Activated CD4-positive, alpha-beta T cell treated with anti-CD3 and anti-CD28 coated beads for 1 hour (primary cell): ENCODE results near the gene ZCCHC2.

Experiments used
- DNase-seq: peaks from one replicate; pipeline ENCODE4 v3.0.0-alpha.2; 2020

Gene ZCCHC2

DNA sequence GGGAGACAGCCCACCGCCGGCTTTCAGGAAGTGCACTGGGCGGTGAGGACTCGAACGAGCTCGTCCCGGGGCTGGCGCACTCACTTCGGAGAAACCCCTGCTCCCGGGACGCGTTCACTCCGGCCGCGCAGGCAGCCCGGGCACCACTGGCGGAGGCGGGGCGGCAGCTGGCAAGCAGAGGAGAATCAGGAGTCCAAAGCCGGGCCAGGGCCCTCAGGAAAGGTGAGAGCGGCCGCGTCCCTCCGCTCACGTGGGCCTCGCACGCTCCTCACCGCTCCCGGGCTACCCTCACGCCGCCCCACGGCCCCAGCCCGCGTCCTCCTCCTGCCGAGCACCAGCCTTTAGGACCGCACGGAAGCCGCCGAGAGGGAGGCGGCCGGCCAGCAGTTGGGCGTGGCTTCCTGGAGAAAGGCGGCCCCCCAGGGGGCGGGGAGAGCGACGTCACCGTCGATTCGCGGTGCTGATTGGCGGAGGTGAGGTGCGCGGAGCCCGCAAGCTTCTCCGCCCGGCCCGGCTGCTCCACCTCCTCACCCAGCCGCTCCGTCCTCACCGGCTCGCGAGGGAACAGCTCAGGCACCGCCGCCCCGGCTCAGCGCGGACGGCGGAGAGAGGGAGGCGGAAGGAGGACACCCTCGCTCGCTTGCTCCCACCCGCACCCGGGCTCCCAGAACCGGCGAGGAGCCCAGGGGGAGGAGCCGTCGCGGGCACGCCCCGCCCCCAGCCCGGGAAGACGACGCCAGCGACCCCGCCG, at the start of gene ZCCHC2:
Gene ZCCHC2 (plus strand): TSS at position 522 of the 751 bp plus-strand sequence. CDS start 400 bp downstream, outside the sequence.
- DNase-seq: peak; percentile 99

DNA sequence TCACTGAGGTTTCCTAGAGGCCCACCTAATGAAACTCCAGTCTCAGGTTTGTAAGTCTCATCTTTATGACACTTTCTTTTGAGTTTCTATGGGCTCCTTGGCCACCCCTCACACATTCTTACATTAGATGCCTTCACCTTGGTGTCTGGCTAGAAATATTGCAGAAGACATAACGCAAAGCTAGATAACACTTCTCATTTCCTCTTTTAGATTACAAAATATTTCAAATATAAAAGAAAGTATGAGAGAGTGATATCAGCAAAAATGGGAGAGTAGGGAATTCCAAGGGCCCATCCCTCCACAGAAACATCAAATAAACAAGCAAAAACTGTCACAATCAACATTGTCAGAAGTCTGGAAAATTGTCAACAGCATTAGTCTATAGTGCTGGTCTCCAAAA, 43.3 kb upstream of the ZCCHC2 start:
- DNase-seq: no peak

DNA sequence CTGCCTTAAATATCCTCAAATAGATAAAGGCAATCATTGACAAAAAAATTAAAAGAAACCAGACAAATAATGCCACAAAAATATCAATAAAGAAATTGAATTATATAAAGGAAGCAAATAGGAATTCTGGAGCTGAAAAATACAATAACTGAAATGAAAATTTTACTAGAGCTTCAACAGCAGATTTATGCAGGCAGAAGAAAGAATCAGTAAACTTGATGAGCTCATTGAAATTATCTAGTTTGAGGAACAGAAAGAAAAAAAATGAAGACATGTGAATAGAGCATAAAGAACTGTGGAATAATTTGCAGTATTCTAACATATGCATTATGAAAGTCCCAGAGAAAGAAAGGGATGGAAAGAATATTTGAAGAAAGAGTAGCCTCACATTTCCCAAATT, 41.9 kb upstream of the ZCCHC2 start:
- no peak for DNase-seq

DNA sequence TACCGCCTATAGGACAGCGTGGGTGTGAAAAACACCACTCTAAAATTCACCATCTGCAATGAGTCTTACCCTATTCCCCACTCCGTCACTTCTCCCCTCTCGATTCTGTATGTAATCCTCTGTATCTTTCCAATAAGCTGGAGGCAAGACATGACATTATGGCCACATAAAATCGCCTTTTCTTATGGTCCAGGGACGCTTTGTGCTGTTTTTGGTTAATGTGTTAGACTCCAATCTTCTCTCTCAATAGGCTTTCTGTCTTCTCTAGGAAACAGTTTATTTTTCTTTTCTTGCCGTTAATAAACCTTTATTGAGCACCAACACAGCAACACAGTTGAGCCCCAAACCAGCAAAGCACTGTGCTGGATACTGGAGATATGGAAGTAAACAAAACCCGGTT, 37.9 kb upstream of the ZCCHC2 start:
- no peak for DNase-seq

DNA sequence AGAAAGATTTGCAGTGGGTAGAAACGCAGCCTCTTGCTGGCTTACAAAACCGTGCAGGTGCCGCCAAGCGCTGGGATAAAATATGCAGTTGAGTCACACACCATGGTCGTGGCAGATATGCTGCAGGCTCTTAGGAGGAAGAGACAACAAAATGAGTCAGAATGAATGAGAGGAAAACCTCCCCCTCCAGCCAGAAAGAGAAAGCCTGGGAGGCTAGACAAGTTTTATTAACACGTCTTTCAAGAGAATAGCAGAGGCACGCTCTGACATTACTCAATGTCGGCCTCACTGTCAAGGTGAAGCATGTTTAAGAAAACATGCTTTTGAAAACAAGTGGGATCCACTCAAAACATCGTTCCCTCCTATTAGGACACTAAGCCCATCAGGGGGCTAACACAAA, 37.1 kb upstream of the ZCCHC2 start:
- no peak for DNase-seq

DNA sequence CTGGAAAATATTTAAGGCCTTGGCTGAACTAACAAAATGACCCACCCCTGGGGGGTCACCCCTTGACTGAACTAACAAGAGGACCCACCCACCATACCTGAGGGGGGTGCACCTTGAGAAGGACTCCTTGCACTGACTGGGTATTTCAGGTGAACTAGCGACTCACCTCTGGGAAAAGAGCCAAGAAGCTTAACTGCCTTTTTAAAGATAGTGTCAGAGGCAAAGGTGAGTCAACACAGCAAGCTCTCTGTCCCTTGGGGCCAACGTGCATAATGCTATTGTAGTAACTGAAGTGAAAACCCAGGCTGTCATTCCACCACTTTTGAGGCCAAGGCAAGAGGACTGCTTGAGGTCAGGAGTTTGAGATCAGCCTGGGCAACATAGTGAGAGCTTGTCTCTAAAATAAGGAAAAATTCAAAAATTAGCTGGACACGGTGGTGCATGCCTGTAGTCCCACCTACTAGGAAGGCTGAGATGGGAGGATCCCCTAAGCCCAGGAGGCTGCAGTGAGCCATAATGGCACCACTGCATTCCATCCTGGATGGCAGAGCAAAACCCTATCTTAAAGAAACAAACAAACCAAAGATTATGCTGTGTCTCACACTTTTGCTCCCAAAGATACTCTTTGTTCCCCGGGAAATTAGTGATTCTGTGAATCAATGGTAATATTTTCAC, 36.4 kb upstream of the ZCCHC2 start:
- no peak for DNase-seq

DNA sequence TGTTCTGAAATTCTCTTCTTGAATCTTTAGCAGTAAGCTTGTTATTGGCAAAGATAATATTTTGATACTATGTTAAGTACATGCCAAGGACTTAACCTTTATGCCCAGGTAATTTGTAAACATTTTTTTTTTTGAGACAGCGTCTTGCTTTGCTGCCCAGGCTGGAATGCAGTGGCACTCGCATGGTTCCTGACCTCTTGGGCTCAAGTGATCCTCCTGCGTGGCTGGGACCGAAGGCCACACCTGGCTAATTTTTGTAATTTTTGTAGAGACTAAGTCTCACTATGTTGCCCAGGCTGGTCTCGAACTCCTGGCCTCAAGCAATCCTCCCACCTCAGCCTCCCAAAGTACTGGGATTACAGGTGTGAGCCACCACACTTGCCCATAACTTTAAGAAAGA, 35.7 kb upstream of the ZCCHC2 start:
- DNase-seq: no peak

DNA sequence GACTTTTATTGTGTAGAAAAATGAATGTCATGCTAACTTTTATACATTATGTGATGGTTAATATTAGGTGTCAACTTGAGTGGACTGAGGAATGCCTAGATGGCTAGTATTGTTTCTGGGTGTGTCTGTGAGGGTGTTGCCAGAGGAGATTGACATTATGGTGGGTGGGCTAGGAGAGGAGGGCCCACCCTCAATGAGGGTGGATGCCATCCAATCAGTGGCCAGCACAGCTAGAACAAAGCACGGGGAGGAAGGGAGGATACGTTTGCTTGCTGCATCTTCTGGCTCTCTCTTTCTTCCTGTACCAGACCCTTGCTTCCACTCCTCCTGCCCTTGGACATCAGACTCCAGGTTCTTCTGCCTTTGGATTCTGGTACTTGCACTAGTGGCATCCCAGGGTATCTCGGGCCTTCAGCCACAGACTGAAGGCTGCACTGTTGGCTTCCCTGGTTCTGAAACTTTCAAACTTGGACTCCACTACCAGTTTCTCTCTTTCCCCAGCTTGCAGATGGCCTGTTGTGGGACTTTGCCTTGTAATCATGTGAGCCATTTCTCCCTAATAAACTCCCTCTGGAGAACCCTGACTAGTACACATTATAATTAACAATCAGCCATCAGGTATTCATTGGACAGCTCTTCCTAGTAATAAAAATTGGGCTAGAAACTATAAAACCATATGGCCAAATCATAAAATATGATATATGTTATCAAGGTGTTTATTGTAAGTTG, 31.7 kb upstream of the ZCCHC2 start:
- DNase-seq: no peak

DNA sequence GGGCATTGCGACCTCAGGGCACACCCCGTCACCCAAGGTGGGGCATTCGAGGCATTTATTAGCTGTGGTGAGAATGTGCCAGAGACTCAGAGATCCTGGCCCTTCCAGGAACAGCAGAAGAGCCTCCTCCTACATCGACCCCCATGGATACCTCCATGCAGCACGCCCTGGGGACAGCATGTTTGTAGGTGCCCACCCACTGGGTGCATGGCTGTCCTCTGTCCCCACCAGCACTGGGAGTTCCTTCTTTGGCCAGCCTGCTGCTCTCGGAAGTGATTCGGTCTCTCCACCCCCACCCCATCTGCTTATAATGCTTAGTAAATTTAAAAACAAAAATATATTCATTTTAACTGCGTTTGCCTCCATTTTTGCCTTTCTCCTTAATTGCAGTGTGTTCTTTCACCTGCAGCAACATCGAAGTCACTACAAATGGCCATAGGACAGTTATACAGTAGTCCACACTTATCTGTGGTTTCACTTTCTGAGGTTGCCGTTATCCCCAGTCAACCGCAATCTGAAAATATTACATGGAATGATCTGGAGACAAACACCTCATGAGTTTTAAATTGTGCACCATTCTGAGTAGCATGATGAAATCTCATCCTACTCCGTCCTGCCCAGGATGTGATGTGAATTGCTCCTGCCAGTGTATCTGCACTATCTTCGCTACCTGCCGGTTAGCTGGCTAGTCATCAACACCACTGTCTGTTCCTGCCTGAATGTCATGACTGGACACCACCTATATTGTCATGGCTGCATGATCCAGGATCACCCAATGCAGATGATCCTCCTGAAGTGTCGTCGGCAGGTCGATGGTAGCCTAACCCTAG, 29.6 kb upstream of the ZCCHC2 start:
- DNase-seq: no peak

DNA sequence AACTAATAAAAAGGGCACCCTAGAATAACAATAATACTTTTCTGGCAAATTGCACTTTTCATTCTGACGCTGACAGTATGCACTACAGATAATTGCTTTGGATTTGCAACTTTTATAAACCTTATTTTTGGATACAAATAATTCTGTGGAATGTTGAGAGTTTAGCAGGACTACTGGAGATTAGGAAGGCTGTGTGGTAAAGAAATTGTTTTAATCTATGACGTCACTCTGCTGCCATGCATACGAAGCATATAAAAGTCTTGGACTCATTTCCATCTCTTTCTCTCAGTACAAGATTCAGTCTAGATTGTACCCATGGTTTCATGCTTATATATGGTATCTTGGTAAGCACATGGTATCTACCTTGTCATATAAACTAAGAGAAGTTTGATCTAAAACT, 28.1 kb upstream of the ZCCHC2 start:
- DNase-seq: no peak

DNA sequence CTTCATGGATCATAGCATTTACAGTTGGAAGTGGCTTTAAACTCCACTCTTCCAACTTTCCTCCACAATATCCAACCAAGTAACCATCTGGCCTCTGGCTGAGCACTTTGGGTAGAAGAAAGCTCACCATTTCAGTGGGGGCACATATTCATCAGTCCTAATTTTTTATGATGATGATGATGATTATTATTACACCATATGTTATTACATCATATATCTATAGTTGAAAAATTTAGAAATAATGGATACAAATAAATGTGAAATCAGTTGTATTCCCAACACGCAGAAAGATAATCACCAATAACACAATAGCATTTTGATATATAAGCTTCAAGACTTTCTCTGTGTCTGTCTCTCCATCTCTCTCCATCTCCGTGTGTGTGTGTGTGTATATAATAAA, 26.6 kb upstream of the ZCCHC2 start:
- no peak for DNase-seq

DNA sequence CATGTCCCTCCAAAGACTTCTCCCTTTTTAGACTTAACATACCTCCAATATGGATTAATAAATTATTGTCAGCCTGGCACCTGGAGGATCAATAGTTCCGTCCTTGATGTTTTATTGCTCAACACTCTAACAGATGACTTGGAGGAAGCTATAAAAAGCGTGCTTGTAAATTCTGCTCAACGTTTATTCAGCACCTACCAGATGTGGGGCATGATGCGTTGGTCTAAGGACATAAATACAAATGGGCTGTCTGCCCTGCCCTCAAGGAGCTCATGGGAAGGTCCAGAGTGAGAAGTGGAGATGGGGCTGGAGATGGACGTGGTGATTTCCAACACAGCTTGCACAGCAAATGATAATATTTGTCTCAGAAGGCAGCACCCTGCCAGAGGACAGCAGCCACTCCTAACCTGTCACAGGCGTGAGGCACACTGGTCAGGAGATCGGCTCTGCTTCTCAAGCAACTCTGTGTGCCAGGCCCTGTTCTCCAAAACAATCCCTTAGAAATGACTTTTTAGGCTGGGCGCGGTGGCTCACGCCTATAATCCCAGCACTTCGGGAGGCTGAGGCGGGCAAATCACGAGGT, 25.5 kb upstream of the ZCCHC2 start:
- no peak for DNase-seq

DNA sequence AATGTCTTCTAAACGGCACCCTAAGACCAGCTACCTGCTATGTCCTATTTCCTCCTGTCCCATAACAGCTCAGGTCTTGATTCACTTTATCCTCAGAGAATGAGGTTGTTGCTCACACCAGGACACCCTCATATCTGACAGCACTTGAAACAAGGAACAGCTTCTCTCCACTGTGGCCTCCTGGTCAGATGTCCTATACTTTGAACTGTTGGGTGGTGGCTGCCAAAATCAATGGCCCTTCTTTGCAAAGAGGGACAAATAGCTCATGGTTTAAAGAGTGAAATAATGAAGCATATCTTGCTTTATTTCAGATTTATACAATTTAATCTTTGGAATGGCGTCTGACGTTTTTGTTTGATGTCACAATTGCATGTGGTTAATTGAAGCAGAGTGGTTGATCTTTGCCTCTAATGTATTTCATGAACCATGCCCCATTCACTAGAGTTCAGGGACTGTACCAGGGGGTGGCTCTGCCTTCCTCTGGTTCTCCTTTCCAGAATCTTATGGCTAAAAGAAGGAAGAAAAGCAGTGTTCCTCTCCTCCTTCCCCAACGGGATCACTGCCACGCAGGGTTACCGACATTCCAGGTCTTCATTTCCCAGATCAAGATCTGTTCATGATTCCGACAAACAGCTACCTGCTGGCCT, 24.1 kb upstream of the ZCCHC2 start:
- DNase-seq: no peak

DNA sequence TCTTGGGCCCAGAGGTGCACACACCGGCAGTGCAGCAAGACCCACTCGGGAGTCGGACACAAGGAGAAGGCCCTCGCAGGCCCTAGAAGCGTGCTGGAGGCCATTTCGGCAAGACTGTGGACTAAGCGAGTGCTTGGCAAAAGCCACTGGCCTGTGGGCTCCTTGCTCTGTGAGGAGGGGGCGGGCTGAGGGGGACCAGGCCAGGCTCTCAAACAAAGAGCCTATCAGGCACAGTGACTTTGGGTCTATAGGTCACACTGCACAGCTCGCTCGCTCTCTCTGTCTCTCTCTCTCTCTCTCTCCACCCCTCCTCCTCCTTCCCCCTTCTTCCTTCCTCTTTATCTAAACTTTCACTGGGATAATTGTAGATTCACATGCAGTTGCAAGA, 23.6 kb upstream of the ZCCHC2 start:
- DNase-seq: no peak

DNA sequence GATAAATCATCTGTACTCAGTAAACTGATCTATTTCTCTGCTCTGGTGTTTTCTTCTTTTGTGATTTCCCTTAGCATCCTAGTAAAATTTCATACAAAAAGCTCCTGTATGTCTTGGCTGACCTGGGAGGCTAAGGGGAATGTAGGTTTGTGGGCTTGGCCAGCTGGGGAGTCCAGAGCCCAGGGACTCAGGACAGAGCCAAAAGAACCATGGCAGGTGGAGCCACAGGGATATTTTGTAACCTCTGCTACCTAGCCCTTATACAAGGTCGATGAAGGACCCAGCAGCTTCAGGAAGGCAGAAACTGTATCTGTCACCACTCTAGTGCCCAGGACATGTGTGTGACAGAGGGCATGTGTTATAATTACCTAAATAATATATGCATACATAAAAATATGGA, 22.7 kb upstream of the ZCCHC2 start:
- no peak for DNase-seq

DNA sequence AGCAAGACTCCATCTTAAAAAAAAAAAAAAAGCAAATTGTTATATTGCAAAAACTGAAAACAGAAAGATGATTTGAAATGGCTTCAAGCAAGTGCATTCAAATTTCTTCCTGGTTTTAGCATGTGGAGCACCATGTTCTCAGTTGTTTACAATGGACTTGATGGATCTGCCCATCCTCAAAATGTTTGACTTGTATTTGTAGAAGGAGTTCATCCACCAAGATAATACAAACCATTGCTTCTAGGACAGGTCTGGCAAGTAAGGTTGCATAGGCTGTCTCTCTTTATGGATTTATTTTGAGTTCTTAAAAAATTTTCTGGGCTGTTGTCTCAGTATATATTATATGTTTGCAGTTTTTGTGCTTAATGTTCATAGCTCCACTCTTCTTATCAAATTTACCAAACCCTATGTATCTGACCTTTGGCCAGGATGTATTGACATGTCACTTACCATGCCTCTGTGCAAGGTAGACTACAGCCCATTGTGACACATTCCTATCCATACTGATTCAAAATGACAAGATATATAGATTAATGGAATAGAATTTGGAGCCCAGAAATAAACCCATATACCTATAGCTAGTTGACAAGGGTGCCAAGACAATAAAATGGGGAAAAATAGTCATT, 21.7 kb upstream of the ZCCHC2 start:
- no peak for DNase-seq

DNA sequence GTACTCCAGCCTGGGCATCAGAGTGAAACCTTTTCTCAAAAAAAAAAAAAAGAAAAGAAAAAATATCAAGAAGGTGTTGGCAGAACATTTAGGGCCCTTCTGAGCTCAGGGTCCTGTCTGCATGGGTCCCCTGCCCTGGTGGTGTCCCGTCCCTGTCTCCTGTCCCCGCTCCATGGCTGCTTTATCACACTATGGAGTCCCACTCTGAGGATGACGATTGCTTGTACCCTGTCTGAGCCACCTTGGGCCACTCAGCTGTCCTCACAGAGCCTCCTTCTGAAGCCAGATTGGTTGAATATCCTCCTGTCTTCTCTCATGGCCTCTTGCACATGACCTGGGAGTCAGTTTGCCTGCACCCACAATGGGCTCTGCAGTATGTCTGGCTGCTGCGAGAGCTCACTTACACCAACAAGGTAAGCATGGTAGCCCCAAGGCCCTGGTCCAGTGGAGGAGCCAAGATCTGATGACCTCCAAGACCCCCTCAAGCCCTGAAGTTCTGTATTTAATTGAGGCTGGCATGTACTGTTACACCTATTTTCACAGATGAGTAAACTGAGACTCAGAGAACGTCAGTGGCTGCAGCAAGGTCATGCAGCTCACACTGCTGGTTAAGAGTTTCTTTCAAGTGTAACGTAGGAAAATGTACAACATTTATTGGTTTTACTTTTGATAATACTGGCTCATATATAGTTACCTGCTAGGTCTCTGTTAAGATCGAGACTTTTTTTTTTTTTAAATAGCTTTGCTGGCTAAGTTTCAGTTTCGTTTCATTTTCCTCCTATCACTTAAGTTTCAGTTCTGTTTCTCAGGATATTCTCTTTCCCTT, 16.9 kb upstream of the ZCCHC2 start:
- peak; percentile 29 for DNase-seq

DNA sequence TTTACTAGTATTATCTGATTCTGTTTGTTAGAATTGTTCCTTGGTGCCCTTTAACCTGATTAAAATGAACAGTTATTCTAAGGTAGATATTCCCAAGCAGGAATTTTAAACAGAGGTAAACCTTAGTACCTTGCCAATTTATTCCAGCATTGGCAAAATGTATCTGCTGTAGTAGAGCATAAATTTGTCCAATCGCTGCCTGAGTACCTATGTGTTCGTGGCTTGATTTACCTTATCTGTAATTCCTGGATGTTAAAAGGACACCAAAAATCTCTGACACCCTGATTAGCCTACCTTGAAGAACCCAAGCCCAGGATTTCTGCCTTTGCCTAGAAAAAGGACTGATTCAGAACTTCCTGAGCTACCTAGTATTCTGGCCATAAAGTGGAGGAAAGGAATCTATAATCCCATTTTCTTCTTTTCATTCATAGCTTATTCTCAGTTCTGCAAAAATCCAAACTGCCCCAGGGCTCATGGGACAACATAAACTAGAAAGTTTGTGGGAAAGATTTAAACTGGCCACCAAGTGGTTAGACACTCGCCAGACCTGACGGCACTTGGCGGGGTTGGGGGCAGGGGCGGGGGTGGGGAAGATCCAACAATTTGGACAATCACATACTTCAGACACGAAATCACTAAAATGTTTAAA, 16.2 kb upstream of the ZCCHC2 start:
- DNase-seq: no peak

DNA sequence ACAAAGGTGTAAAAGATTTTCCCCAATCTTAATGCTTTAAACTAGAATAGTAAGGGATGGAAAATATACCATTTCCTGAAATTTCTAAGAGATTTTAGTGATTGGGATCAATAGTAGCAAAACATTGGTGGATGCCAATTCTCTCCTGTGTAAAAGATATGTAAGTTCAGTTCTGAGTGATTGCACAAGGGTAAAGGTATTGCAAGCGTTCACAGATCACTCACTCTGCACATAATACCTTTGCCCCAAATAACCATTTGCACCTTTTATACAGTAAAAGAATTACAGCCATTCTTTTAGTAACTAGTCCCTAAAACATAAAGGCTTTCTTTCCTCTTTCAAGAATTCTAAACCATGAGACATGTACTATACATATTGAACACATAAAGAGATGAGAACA, 13.0 kb upstream of the ZCCHC2 start:
- no peak for DNase-seq

DNA sequence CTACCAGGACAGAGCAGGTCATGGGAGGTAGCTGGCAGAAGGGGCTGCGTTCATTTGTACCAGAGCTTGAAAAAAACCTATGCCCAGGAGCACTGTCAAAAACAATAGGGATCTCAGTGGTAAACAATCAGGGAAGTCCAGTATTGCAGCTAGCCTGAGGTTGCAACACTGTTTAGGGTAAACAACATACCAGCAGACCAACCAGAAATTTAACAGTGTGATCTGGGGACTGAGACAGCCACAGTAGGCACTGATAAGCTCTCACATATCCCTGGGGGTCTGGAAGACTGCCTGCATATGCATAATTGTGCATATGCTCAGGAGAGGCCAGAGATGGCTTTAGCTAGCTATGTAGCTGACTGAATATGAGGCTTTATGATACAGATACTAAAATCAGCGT, 12.0 kb upstream of the ZCCHC2 start:
- no peak for DNase-seq
